ENCODE results near the gene TMEM259. TPM values are rescaled to one million over a fixed set of nuclear protein-coding genes. Genes with fewer than 3 reads are reported as not detected.

Gene TMEM259
- total and polyA plus RNA-seq, 9 of the 15 experiments (the other 6 are each of a cell fraction or from before 2014, with no cell fraction given): 0.52 to 231 (median 63.6) TPM

DNA sequence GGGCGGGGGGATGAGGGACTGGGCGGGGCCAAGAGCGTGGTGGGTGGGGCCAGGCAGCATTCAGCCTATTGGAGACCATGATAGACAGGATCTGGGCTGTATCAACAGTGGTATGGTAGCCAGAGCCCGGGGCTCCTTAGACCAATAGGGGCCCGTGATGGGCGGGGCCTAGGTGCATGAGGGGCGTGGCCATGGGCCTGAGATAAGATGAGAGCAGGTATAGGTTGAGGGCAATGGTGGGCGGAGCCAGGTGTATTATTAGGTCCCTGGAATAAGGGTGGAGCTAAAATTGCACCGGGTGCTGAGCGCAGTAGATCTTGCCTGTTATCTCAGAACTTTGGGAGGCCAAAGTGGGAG is 24.3 kb upstream of the TMEM259 start (continued):
- TF ChIP-seq, protein P1, sequence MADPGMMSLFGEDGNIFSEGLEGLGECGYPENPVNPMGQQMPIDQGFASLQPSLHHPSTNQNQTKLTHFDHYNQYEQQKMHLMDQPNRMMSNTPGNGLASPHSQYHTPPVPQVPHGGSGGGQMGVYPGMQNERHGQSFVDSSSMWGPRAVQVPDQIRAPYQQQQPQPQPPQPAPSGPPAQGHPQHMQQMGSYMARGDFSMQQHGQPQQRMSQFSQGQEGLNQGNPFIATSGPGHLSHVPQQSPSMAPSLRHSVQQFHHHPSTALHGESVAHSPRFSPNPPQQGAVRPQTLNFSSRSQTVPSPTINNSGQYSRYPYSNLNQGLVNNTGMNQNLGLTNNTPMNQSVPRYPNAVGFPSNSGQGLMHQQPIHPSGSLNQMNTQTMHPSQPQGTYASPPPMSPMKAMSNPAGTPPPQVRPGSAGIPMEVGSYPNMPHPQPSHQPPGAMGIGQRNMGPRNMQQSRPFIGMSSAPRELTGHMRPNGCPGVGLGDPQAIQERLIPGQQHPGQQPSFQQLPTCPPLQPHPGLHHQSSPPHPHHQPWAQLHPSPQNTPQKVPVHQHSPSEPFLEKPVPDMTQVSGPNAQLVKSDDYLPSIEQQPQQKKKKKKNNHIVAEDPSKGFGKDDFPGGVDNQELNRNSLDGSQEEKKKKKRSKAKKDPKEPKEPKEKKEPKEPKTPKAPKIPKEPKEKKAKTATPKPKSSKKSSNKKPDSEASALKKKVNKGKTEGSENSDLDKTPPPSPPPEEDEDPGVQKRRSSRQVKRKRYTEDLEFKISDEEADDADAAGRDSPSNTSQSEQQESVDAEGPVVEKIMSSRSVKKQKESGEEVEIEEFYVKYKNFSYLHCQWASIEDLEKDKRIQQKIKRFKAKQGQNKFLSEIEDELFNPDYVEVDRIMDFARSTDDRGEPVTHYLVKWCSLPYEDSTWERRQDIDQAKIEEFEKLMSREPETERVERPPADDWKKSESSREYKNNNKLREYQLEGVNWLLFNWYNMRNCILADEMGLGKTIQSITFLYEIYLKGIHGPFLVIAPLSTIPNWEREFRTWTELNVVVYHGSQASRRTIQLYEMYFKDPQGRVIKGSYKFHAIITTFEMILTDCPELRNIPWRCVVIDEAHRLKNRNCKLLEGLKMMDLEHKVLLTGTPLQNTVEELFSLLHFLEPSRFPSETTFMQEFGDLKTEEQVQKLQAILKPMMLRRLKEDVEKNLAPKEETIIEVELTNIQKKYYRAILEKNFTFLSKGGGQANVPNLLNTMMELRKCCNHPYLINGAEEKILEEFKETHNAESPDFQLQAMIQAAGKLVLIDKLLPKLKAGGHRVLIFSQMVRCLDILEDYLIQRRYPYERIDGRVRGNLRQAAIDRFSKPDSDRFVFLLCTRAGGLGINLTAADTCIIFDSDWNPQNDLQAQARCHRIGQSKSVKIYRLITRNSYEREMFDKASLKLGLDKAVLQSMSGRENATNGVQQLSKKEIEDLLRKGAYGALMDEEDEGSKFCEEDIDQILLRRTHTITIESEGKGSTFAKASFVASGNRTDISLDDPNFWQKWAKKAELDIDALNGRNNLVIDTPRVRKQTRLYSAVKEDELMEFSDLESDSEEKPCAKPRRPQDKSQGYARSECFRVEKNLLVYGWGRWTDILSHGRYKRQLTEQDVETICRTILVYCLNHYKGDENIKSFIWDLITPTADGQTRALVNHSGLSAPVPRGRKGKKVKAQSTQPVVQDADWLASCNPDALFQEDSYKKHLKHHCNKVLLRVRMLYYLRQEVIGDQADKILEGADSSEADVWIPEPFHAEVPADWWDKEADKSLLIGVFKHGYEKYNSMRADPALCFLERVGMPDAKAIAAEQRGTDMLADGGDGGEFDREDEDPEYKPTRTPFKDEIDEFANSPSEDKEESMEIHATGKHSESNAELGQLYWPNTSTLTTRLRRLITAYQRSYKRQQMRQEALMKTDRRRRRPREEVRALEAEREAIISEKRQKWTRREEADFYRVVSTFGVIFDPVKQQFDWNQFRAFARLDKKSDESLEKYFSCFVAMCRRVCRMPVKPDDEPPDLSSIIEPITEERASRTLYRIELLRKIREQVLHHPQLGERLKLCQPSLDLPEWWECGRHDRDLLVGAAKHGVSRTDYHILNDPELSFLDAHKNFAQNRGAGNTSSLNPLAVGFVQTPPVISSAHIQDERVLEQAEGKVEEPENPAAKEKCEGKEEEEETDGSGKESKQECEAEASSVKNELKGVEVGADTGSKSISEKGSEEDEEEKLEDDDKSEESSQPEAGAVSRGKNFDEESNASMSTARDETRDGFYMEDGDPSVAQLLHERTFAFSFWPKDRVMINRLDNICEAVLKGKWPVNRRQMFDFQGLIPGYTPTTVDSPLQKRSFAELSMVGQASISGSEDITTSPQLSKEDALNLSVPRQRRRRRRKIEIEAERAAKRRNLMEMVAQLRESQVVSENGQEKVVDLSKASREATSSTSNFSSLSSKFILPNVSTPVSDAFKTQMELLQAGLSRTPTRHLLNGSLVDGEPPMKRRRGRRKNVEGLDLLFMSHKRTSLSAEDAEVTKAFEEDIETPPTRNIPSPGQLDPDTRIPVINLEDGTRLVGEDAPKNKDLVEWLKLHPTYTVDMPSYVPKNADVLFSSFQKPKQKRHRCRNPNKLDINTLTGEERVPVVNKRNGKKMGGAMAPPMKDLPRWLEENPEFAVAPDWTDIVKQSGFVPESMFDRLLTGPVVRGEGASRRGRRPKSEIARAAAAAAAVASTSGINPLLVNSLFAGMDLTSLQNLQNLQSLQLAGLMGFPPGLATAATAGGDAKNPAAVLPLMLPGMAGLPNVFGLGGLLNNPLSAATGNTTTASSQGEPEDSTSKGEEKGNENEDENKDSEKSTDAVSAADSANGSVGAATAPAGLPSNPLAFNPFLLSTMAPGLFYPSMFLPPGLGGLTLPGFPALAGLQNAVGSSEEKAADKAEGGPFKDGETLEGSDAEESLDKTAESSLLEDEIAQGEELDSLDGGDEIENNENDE (IDR thresholded peaks at IDR 0.05; ENCODE audit: low read depth, low read length): no peak
- TF ChIP-seq MED1 (CRISPR knock-in tag; IDR thresholded peaks at IDR 0.05; ENCODE audit: borderline replicate concordance): no peak
- TF ChIP-seq, protein P2, sequence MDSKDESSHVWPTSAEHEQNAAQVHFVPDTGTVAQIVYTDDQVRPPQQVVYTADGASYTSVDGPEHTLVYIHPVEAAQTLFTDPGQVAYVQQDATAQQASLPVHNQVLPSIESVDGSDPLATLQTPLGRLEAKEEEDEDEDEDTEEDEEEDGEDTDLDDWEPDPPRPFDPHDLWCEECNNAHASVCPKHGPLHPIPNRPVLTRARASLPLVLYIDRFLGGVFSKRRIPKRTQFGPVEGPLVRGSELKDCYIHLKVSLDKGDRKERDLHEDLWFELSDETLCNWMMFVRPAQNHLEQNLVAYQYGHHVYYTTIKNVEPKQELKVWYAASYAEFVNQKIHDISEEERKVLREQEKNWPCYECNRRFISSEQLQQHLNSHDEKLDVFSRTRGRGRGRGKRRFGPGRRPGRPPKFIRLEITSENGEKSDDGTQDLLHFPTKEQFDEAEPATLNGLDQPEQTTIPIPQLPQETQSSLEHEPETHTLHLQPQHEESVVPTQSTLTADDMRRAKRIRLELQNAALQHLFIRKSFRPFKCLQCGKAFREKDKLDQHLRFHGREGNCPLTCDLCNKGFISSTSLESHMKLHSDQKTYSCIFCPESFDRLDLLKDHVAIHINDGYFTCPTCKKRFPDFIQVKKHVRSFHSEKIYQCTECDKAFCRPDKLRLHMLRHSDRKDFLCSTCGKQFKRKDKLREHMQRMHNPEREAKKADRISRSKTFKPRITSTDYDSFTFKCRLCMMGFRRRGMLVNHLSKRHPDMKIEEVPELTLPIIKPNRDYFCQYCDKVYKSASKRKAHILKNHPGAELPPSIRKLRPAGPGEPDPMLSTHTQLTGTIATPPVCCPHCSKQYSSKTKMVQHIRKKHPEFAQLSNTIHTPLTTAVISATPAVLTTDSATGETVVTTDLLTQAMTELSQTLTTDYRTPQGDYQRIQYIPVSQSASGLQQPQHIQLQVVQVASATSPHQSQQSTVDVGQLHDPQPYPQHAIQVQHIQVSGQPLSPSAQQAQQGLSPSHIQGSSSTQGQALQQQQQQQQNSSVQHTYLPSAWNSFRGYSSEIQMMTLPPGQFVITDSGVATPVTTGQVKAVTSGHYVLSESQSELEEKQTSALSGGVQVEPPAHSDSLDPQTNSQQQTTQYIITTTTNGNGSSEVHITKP (IDR thresholded peaks at IDR 0.05; ENCODE audit: partially characterized antibody): no peak
- TF ChIP-seq, protein P3, sequence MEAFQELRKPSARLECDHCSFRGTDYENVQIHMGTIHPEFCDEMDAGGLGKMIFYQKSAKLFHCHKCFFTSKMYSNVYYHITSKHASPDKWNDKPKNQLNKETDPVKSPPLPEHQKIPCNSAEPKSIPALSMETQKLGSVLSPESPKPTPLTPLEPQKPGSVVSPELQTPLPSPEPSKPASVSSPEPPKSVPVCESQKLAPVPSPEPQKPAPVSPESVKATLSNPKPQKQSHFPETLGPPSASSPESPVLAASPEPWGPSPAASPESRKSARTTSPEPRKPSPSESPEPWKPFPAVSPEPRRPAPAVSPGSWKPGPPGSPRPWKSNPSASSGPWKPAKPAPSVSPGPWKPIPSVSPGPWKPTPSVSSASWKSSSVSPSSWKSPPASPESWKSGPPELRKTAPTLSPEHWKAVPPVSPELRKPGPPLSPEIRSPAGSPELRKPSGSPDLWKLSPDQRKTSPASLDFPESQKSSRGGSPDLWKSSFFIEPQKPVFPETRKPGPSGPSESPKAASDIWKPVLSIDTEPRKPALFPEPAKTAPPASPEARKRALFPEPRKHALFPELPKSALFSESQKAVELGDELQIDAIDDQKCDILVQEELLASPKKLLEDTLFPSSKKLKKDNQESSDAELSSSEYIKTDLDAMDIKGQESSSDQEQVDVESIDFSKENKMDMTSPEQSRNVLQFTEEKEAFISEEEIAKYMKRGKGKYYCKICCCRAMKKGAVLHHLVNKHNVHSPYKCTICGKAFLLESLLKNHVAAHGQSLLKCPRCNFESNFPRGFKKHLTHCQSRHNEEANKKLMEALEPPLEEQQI (IDR thresholded peaks at IDR 0.05): no peak
- peak; percentile 65 for TF ChIP-seq NFYB (IDR thresholded peaks at IDR 0.05; ENCODE audit: extremely low read depth, insufficient read length)
- no peak for TF ChIP-seq ZNF668 (CRISPR knock-in tag; IDR thresholded peaks at IDR 0.05)
- TF ChIP-seq MTF1 (CRISPR knock-in tag; IDR thresholded peaks at IDR 0.05; ENCODE audit: borderline replicate concordance): no peak
- no peak for TF ChIP-seq STAT5B (CRISPR knock-in tag; IDR thresholded peaks at IDR 0.05)
- TF ChIP-seq, protein P4, sequence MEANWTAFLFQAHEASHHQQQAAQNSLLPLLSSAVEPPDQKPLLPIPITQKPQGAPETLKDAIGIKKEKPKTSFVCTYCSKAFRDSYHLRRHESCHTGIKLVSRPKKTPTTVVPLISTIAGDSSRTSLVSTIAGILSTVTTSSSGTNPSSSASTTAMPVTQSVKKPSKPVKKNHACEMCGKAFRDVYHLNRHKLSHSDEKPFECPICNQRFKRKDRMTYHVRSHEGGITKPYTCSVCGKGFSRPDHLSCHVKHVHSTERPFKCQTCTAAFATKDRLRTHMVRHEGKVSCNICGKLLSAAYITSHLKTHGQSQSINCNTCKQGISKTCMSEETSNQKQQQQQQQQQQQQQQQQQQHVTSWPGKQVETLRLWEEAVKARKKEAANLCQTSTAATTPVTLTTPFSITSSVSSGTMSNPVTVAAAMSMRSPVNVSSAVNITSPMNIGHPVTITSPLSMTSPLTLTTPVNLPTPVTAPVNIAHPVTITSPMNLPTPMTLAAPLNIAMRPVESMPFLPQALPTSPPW (CRISPR knock-in tag; IDR thresholded peaks at IDR 0.05): peak; percentile 48
